ENCODE data around the gene SLC35E1.

The SLC35E1 gene

DNA sequence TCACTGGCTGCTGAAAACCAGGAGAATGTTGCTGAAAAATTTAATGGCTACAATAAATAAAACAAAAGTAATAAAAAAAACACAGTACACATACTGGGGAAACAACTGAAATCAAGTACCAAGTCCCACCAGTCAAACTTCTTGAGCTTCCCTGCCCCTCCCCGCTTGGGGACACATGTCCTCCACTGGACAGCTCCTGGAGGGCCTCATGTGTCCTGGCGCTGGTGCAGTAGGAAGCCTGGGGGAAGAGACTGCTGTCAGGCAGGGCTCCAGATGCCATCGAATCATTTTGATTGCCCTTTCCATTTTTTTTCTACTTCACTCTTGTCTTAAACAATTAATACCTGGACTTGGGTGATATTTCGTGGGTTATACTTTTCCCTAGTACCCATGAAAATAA is 26.6 kb upstream of the SLC35E1 start:
- no peaks in the 10 kb centered on the region for H3K9me2 ChIP-seq (replicated peaks; ENCODE audit: insufficient read depth, low read length)
- H4K20me1 ChIP-seq (ENCODE audit: low read depth, low read length) = no peaks in the 10 kb centered on the region; the same call in 1 of the 2 replicates
- no peaks in the 10 kb centered on the region for H3K9me3 ChIP-seq (ENCODE audit: insufficient read depth, low read length)
- no peak overlapping the region for H3K4me3 ChIP-seq (ENCODE audit: insufficient read depth, low read length, poor library complexity, severe bottlenecking)
- no peaks in the 10 kb centered on the region for H3K27me3 ChIP-seq (ENCODE audit: low read length)
- TF ChIP-seq CTCF (IDR thresholded peaks at IDR 0.05; ENCODE audit: insufficient read depth, low read length, poor library complexity, severe bottlenecking) (no peak), EZH2phosphoT487 (conservative IDR thresholded peaks at IDR 0.05; ENCODE audit: low read length) (no peak)
- peaks cover 31% of the 10 kb centered on the region for H3F3A ChIP-seq (ENCODE audit: insufficient read depth)
- no peak overlapping the region for H3K4me2 ChIP-seq (ENCODE audit: low read depth, low read length, poor library complexity, severe bottlenecking)
- H3K79me2 ChIP-seq (ENCODE audit: insufficient read depth, low read length) = peaks cover 97% of the 10 kb centered on the region
- peak overlapping the region; percentile 44; the same call in 1 of the 2 replicates for H3K27ac ChIP-seq (ENCODE audit: low read depth, low read length)
- H3K36me3 ChIP-seq (ENCODE audit: low read length) = no peaks in the 10 kb centered on the region
- H2AFZ ChIP-seq (ENCODE audit: low read depth, low read length, severe bottlenecking) = no peak overlapping the region
- no peak overlapping the region for H3K9ac ChIP-seq (ENCODE audit: low read length)

DNA sequence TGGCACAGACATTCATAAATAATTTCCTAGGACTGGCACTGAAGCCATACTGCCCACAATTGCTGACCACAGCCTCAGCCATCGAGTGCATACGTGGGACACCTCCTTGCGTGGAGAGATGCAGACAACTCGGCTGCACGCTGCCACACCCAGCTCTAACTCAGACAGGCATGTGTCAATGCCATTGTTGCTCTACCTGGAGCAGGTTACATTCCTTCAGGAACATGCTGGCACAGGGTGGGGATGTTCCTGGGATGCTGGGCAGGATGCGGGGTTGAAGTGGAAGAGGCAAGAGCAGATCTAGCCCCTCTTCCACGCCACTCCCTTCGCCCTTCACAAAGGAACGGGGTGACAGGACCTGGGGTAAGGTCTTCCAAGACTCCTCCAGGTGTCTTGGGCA is 24.2 kb upstream of the SLC35E1 start:
- no peak overlapping the region for H2AFZ ChIP-seq (ENCODE audit: low read depth, low read length, severe bottlenecking)
- H3K9me2 ChIP-seq (replicated peaks; ENCODE audit: insufficient read depth, low read length) = no peaks in the 10 kb centered on the region
- peaks cover 46% of the 10 kb centered on the region for H3F3A ChIP-seq (ENCODE audit: insufficient read depth)
- peaks cover 97% of the 10 kb centered on the region for H3K79me2 ChIP-seq (ENCODE audit: insufficient read depth, low read length)
- no peaks in the 10 kb centered on the region for H3K9me3 ChIP-seq (ENCODE audit: insufficient read depth, low read length)
- H3K27ac ChIP-seq (ENCODE audit: low read depth, low read length) = no peak overlapping the region
- H3K9ac ChIP-seq (ENCODE audit: low read length) = no peak overlapping the region
- no peaks in the 10 kb centered on the region; the same call in 1 of the 2 replicates for H4K20me1 ChIP-seq (ENCODE audit: low read depth, low read length)
- H3K27me3 ChIP-seq (ENCODE audit: low read length) = no peaks in the 10 kb centered on the region
- no peak overlapping the region for H3K4me2 ChIP-seq (ENCODE audit: low read depth, low read length, poor library complexity, severe bottlenecking)
- H3K36me3 ChIP-seq (ENCODE audit: low read length) = no peaks in the 10 kb centered on the region
- no peak overlapping the region for H3K4me3 ChIP-seq (ENCODE audit: insufficient read depth, low read length, poor library complexity, severe bottlenecking)
- no peak for TF ChIP-seq CTCF (IDR thresholded peaks at IDR 0.05; ENCODE audit: insufficient read depth, low read length, poor library complexity, severe bottlenecking)
- no peak for TF ChIP-seq EZH2phosphoT487 (conservative IDR thresholded peaks at IDR 0.05; ENCODE audit: low read length)

DNA sequence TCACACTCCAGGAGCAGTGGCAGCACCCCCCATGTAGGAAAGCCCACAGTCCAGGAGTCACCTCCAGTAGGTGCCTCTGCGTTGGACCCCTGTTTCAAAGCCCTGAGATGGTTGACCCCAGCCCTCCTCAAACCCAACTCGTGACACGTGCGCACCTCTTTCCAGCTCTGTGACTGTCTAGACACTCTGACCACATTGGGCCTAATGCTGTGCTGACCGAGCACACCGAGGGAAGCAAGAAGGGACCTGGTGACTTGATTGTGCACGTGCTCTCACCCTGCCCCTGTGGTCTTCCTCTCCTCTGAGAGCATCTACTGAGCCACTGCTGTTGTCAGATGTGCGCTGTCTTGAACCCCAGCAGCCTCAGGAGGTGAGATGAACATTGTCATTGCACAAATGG is 22.9 kb upstream of the SLC35E1 start:
- Histone ChIP-seq H3K9me3 (ENCODE audit: insufficient read depth, low read length) (no peaks in the 10 kb centered on the region), H3K27ac (ENCODE audit: low read depth, low read length) (peak overlapping the region; percentile 98), H3K4me2 (ENCODE audit: low read depth, low read length, poor library complexity, severe bottlenecking) (peak overlapping the region; percentile 56), H3K36me3 (ENCODE audit: low read length) (no peaks in the 10 kb centered on the region), H4K20me1 (ENCODE audit: low read depth, low read length) (no peaks in the 10 kb centered on the region; the same call in 1 of the 2 replicates), H3K4me3 (ENCODE audit: insufficient read depth, low read length, poor library complexity, severe bottlenecking) (no peak overlapping the region), H3F3A (ENCODE audit: insufficient read depth) (peaks cover 56% of the 10 kb centered on the region), H3K9ac (ENCODE audit: low read length) (peak overlapping the region; percentile 36), H2AFZ (ENCODE audit: low read depth, low read length, severe bottlenecking) (no peak overlapping the region), H3K27me3 (ENCODE audit: low read length) (no peaks in the 10 kb centered on the region), H3K79me2 (ENCODE audit: insufficient read depth, low read length) (peaks cover 93% of the 10 kb centered on the region), H3K9me2 (replicated peaks; ENCODE audit: insufficient read depth, low read length) (no peaks in the 10 kb centered on the region)
- TF ChIP-seq CTCF (IDR thresholded peaks at IDR 0.05; ENCODE audit: insufficient read depth, low read length, poor library complexity, severe bottlenecking) (no peak), EZH2phosphoT487 (conservative IDR thresholded peaks at IDR 0.05; ENCODE audit: low read length) (no peak)

Data from SU-DHL-6 (cell line).